ENCODE results near the gene FSCN2. TPM values are rescaled to one million over a fixed set of nuclear protein-coding genes. Genes with fewer than 3 reads are reported as not detected.

The FSCN2 gene
- total and polyA plus RNA-seq, 5 donors from 2014 or later = 0.17 to 0.74 TPM; not detected in 3

- Mint-ChIP-seq H3K9me3 (no peaks in the 10 kb centered on the region), H3K4me3 (peak overlapping the region in 1 of 4 donors; percentile 47), H3K36me3 (peaks cover 10% of the 10 kb centered on the region), H3K27ac (no peak overlapping the region), H3K4me1 (peaks cover 0 to 25% (median 6%) of the 10 kb centered on the region in 4 donors), H3K27me3 (no peaks in the 10 kb centered on the region)
- DNase-seq (no peak), ATAC-seq (ENCODE audit: low read depth in 2 of 2) (no peak)
- Histone ChIP-seq H3K36me3 (ENCODE audit: control insufficient read depth, insufficient read depth, low read length) (peaks cover 25% of the 10 kb centered on the region), H3K9me3 (ENCODE audit: control insufficient read depth in 2 of 2, low read length in 2 of 2) (no peaks in the 10 kb centered on the region), H3K4me3 (ENCODE audit: low read depth, low read length) (no peak overlapping the region), H3K4me1 (ENCODE audit: control insufficient read depth, insufficient read depth, low read length, poor library complexity, severe bottlenecking) (peaks cover 12% of the 10 kb centered on the region), H3K27me3 (ENCODE audit: control insufficient read depth, insufficient read depth, low read length) (no peaks in the 10 kb centered on the region), H3K27ac (ENCODE audit: insufficient read depth, low read length, poor library complexity, severe bottlenecking) (no peak overlapping the region)
Observed at GRCh38 chr17:81547614-81547982, 19.4 kb downstream of the FSCN2 start.

GRCh38 chr17:81549031-81549557 lies 20.9 kb downstream of the FSCN2 start:
- peaks cover 3% of the 10 kb centered on the region for H3K27me3 Mint-ChIP-seq
- H3K4me3 Mint-ChIP-seq = peak overlapping the region; percentile 54 to 93 (median 72)
- Histone ChIP-seq H3K27me3 (ENCODE audit: control insufficient read depth, insufficient read depth, low read length) (no peaks in the 10 kb centered on the region), H3K36me3 (ENCODE audit: control insufficient read depth, insufficient read depth, low read length) (peaks cover 18% of the 10 kb centered on the region), H3K9me3 (ENCODE audit: control insufficient read depth in 2 of 2, low read length in 2 of 2) (no peaks in the 10 kb centered on the region), H3K4me1 (ENCODE audit: control insufficient read depth, insufficient read depth, low read length, poor library complexity, severe bottlenecking) (peaks cover 24% of the 10 kb centered on the region), H3K4me3 (ENCODE audit: low read depth, low read length) (no peak overlapping the region), H3K27ac (ENCODE audit: insufficient read depth, low read length, poor library complexity, severe bottlenecking) (no peak overlapping the region)
- no peaks in the 10 kb centered on the region for H3K9me3 Mint-ChIP-seq
- H3K27ac Mint-ChIP-seq = no peak overlapping the region
- ATAC-seq (ENCODE audit: low read depth in 2 of 2) (no peak), DNase-seq (no peak)
- peaks cover 0 to 37% (median 10%) of the 10 kb centered on the region in 4 donors for H3K4me1 Mint-ChIP-seq
- H3K36me3 Mint-ChIP-seq = peaks cover 10% of the 10 kb centered on the region

- Mint-ChIP-seq H3K27me3 (peaks cover 5% of the 10 kb centered on the region), H3K9me3 (no peaks in the 10 kb centered on the region), H3K4me3 (peak overlapping the region; percentile 44 to 93 (median 81)), H3K27ac (peak overlapping the region in 1 of 3 donors; percentile 46), H3K4me1 (peaks cover 0 to 42% (median 12%) of the 10 kb centered on the region in 4 donors), H3K36me3 (peaks cover 10% of the 10 kb centered on the region)
- H3K9me3 ChIP-seq (ENCODE audit: control insufficient read depth in 2 of 2, low read length in 2 of 2) = no peaks in the 10 kb centered on the region
- no peak for DNase-seq
- no peaks in the 10 kb centered on the region for H3K27me3 ChIP-seq (ENCODE audit: control insufficient read depth, insufficient read depth, low read length)
- no peak overlapping the region for H3K4me3 ChIP-seq (ENCODE audit: low read depth, low read length)
- H3K4me1 ChIP-seq (ENCODE audit: control insufficient read depth, insufficient read depth, low read length, poor library complexity, severe bottlenecking) = peaks cover 26% of the 10 kb centered on the region
- peaks cover 18% of the 10 kb centered on the region for H3K36me3 ChIP-seq (ENCODE audit: control insufficient read depth, insufficient read depth, low read length)
- no peak overlapping the region for H3K27ac ChIP-seq (ENCODE audit: insufficient read depth, low read length, poor library complexity, severe bottlenecking)
- ATAC-seq (ENCODE audit: low read depth in 2 of 2) = no peak
Observed at GRCh38 chr17:81549826-81550225, 21.6 kb downstream of the FSCN2 start.

- peaks cover 10% of the 10 kb centered on the region for H3K36me3 Mint-ChIP-seq
- no peak for DNase-seq
- peak overlapping the region in 2 of 3 donors; percentile 46 to 78 for H3K27ac Mint-ChIP-seq
Observed at GRCh38 chr17:81550285-81550684, 22.1 kb downstream of the FSCN2 start.

GRCh38 chr17:81550830-81551457 lies 22.8 kb downstream of the FSCN2 start:
- H3K36me3 ChIP-seq (ENCODE audit: control insufficient read depth, insufficient read depth, low read length) = peaks cover 16% of the 10 kb centered on the region
- H3K4me3 ChIP-seq (ENCODE audit: low read depth, low read length) = no peak overlapping the region
- H3K4me1 ChIP-seq (ENCODE audit: control insufficient read depth, insufficient read depth, low read length, poor library complexity, severe bottlenecking) = peaks cover 26% of the 10 kb centered on the region
- ATAC-seq (ENCODE audit: low read depth in 2 of 2) = no peak
- peak overlapping the region; percentile 86 to 93 (median 92) for H3K4me3 Mint-ChIP-seq
- H3K27me3 ChIP-seq (ENCODE audit: control insufficient read depth, insufficient read depth, low read length) = no peaks in the 10 kb centered on the region
- no peaks in the 10 kb centered on the region for H3K9me3 ChIP-seq (ENCODE audit: control insufficient read depth in 2 of 2, low read length in 2 of 2)
- DNase-seq = no peak
- H3K9me3 Mint-ChIP-seq = no peaks in the 10 kb centered on the region
- peaks cover 0 to 42% (median 11%) of the 10 kb centered on the region in 4 donors for H3K4me1 Mint-ChIP-seq
- no peak overlapping the region for H3K27ac ChIP-seq (ENCODE audit: insufficient read depth, low read length, poor library complexity, severe bottlenecking)
- H3K36me3 Mint-ChIP-seq = peaks cover 10% of the 10 kb centered on the region
- peaks cover 5% of the 10 kb centered on the region for H3K27me3 Mint-ChIP-seq
- H3K27ac Mint-ChIP-seq = peak overlapping the region; percentile 69 to 86 (median 78)

More at GRCh38 chr17:81550285-81550684, 22.1 kb downstream of the FSCN2 start:
- peak overlapping the region; percentile 76 to 93 (median 88) for H3K4me3 Mint-ChIP-seq
- Histone ChIP-seq H3K9me3 (ENCODE audit: control insufficient read depth in 2 of 2, low read length in 2 of 2) (no peaks in the 10 kb centered on the region), H3K27ac (ENCODE audit: insufficient read depth, low read length, poor library complexity, severe bottlenecking) (no peak overlapping the region), H3K4me1 (ENCODE audit: control insufficient read depth, insufficient read depth, low read length, poor library complexity, severe bottlenecking) (peaks cover 26% of the 10 kb centered on the region), H3K4me3 (ENCODE audit: low read depth, low read length) (no peak overlapping the region), H3K36me3 (ENCODE audit: control insufficient read depth, insufficient read depth, low read length) (peaks cover 18% of the 10 kb centered on the region), H3K27me3 (ENCODE audit: control insufficient read depth, insufficient read depth, low read length) (no peaks in the 10 kb centered on the region)
- H3K27me3 Mint-ChIP-seq = peaks cover 5% of the 10 kb centered on the region
- no peaks in the 10 kb centered on the region for H3K9me3 Mint-ChIP-seq
- no peak for ATAC-seq (ENCODE audit: low read depth in 2 of 2)
- peaks cover 0 to 42% (median 12%) of the 10 kb centered on the region in 4 donors for H3K4me1 Mint-ChIP-seq

- Mint-ChIP-seq H3K4me1 (peaks cover 0 to 42% (median 10%) of the 10 kb centered on the region in 4 donors), H3K4me3 (peak overlapping the region; percentile 86 to 93 (median 93)), H3K27me3 (peaks cover 5% of the 10 kb centered on the region), H3K27ac (peak overlapping the region; percentile 71 to 86 (median 78)), H3K9me3 (no peaks in the 10 kb centered on the region), H3K36me3 (peaks cover 6% of the 10 kb centered on the region)
- H3K27me3 ChIP-seq (ENCODE audit: control insufficient read depth, insufficient read depth, low read length) = no peaks in the 10 kb centered on the region
- peak overlapping the region; percentile 84 for H3K27ac ChIP-seq (ENCODE audit: insufficient read depth, low read length, poor library complexity, severe bottlenecking)
- peaks cover 9% of the 10 kb centered on the region for H3K36me3 ChIP-seq (ENCODE audit: control insufficient read depth, insufficient read depth, low read length)
- H3K4me1 ChIP-seq (ENCODE audit: control insufficient read depth, insufficient read depth, low read length, poor library complexity, severe bottlenecking) = peaks cover 26% of the 10 kb centered on the region
- DNase-seq (peak in 1 of 3 donors; percentile 20), ATAC-seq (ENCODE audit: low read depth in 2 of 2) (peak; percentile 0 to 2)
- H3K9me3 ChIP-seq (ENCODE audit: control insufficient read depth in 2 of 2, low read length in 2 of 2) = no peaks in the 10 kb centered on the region
- no peak overlapping the region for H3K4me3 ChIP-seq (ENCODE audit: low read depth, low read length)
Observed at GRCh38 chr17:81551458-81552243, 23.5 kb downstream of the FSCN2 start.

- Mint-ChIP-seq H3K4me1 (peaks cover 0 to 42% (median 10%) of the 10 kb centered on the region in 4 donors), H3K4me3 (peak within 1 kb of the TSS; percentile 91 to 98 (median 94)), H3K36me3 (peaks cover 6% of the 10 kb centered on the region), H3K9me3 (no peaks in the 10 kb centered on the region), H3K27me3 (peaks cover 5% of the 10 kb centered on the region), H3K27ac (peak within 1 kb of the TSS; percentile 88 to 94 (median 90))
- H3K27ac ChIP-seq (ENCODE audit: insufficient read depth, low read length, poor library complexity, severe bottlenecking) = peak within 1 kb of the TSS; percentile 84
- ATAC-seq (ENCODE audit: low read depth in 2 of 2) (peak; percentile 63 to 72), DNase-seq (peak; percentile 74 to 91 (median 87))
- no peaks in the 10 kb centered on the region for H3K9me3 ChIP-seq (ENCODE audit: control insufficient read depth in 2 of 2, low read length in 2 of 2)
- H3K27me3 ChIP-seq (ENCODE audit: control insufficient read depth, insufficient read depth, low read length) = no peaks in the 10 kb centered on the region
- H3K4me3 ChIP-seq (ENCODE audit: low read depth, low read length) = peak within 1 kb of the TSS; percentile 79
- peaks cover 26% of the 10 kb centered on the region for H3K4me1 ChIP-seq (ENCODE audit: control insufficient read depth, insufficient read depth, low read length, poor library complexity, severe bottlenecking)
- peaks cover 7% of the 10 kb centered on the region for H3K36me3 ChIP-seq (ENCODE audit: control insufficient read depth, insufficient read depth, low read length)
Observed at GRCh38 chr17:81552244-81553017, 24.3 kb downstream of the FSCN2 start, which contains the start of gene FAAP100. Gene FAAP100, minus strand, starts transcription at chr17:81552353. Its CDS starts 23 bp downstream, at chr17:81552330.
